ENCODE results near the gene SNAI1. TPM values are rescaled to one million over a fixed set of nuclear protein-coding genes. Genes with fewer than 3 reads are reported as not detected.

SNAI1 gene
- total and polyA plus RNA-seq, 2 donors (not counting 3 experiments of a cell fraction or from before 2014, with no cell fraction given): 10.8 to 13.4 TPM

DNA sequence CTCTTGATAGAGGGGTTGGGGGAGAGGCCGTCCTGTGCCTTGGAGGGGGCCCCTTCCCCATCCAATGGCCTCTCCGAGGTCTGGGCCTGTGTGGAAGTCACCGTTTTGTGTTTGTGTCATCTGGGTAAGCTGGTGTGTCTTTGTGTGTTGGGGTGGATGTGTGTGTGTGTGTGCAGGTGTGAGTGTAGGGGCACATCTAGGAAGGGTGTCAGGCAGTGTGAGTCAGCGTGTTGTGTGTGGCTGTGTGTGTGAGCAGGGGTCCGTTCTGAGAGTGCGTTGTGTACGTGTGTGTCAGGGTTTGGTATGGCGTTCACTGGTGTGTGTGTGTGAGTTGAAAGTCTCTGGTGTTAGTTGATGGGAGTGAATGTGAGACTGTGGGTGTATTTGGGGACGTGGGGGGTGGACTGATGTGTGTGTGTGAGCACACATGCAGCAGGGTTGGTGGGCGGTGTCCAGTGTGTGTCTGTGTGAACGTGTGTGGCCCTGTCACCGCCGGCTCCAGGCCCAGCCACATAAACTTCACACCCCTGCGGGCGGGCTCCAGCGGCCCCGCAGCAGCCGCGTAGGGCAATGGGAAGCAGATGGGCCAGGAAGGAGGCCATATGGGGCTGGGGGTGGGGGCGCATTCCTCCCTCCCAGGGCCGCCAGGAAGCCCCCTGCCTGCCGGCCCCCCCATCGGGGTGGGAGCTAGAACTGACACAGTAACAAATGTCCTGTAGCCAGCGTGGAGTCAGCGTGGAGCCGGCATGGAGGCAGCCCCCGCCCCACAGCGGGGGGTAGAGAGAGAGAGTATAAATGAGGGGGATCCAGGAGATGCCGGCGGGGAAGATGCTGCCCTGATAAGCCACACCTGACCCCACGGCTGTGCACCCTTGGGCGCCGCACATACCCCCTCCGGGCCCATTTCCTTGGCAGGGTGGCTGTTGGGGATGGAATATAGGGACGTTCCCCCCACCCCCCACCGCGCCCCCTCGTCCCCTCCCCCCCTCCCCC is 32.1 kb downstream of the SNAI1 start:
- peaks cover 13% of the 10 kb centered on the region for H3K4me1 ChIP-seq (ENCODE audit: control insufficient read depth, extremely low read depth, insufficient read depth, low read length)
- no peaks in the 10 kb centered on the region for H3K9me1 ChIP-seq (replicated peaks; ENCODE audit: control insufficient read depth, extremely low read depth, insufficient read depth, low read length)
- intact Hi-C loops (cut with micrococcal nuclease): no loop called here
- H2AFZ ChIP-seq (ENCODE audit: low read depth, low read length): no peak overlapping the region
- POLR2A ChIA-PET: no interaction called here
- no peak overlapping the region for H3K4me2 ChIP-seq (ENCODE audit: insufficient read depth, low read length)
- no peaks in the 10 kb centered on the region for H3K9me3 ChIP-seq (replicated peaks; ENCODE audit: control insufficient read depth, insufficient read depth, low read length)
- no peak overlapping the region for H3K27ac ChIP-seq (ENCODE audit: insufficient read depth, low read depth, low read length)
- H3K27me3 ChIP-seq (ENCODE audit: control insufficient read depth in 2 of 2, insufficient read depth in 2 of 2, low read length in 2 of 2): no peaks in the 10 kb centered on the region
- H4K20me1 ChIP-seq (replicated peaks; ENCODE audit: control insufficient read depth, extremely low read depth, insufficient read depth, low read length): no peaks in the 10 kb centered on the region
- no peaks in the 10 kb centered on the region for H3K79me2 ChIP-seq (ENCODE audit: control insufficient read depth, insufficient read depth, low read length)
- no peaks in the 10 kb centered on the region for H3K36me3 ChIP-seq (ENCODE audit: control insufficient read depth in 2 of 2, extremely low read depth in 1 of 2, insufficient read depth in 2 of 2, low read length in 2 of 2)
- FAIRE-seq (no peak), DNase-seq (ENCODE audit: low read depth, low spot score) (no peak)
- CTCF ChIA-PET: interaction anchor here (2.5 to 2.9 kb wide), 2 partner anchors 12 to 56 kb away, joined by 10 to 16 read pairs; no protein-coding TSS in a partner anchor
- no peak overlapping the region for H3K9ac ChIP-seq (replicated peaks; ENCODE audit: extremely low read depth, insufficient read depth, low read length)
- BruUV-seq (replicated peaks): no TSS peak
- H3K4me3 ChIP-seq (replicated peaks in 1 of 3; ENCODE audit: insufficient read depth in 1 of 3, low read depth in 1 of 3, low read length in 3 of 3): no peak overlapping the region
- dilution Hi-C loops (cut with MboI; ENCODE audit: extremely low pct_ligation_motif_present, low sequenced_read_pairs): no loop called here
- TF ChIP-seq FOS (IDR thresholded peaks at IDR 0.05; ENCODE audit: borderline replicate concordance, insufficient read depth, low read length): no peak

DNA sequence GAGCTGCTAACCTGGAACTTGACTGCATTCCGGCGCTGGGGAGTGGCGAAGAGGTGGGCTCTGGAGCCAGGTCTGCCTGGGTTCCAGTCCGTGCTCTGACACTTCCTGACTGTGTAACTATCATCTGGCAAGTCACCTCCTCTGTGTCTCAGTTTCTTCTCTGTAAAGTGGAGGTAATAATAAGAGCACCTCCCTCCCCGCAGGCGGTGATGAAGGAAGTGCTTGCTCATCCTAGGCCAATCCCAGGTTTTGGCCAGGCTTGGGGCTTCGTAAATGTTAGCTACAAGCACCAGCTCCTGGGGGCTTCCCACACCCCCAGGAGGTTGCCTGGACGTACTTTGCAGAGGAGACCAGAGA is 32.8 kb downstream of the SNAI1 start:
- ChIA-PET POLR2A (no interaction called here), CTCF (interaction anchor here (1.3 kb wide), 1 partner anchor 36 kb away, joined by 5 read pairs; no protein-coding TSS in a partner anchor)
- no peaks in the 10 kb centered on the region for H4K20me1 ChIP-seq (replicated peaks; ENCODE audit: control insufficient read depth, extremely low read depth, insufficient read depth, low read length)
- H3K27me3 ChIP-seq (ENCODE audit: control insufficient read depth in 2 of 2, insufficient read depth in 2 of 2, low read length in 2 of 2): no peaks in the 10 kb centered on the region
- no peak overlapping the region for H2AFZ ChIP-seq (ENCODE audit: low read depth, low read length)
- BruUV-seq (replicated peaks): no TSS peak
- H3K4me2 ChIP-seq (ENCODE audit: insufficient read depth, low read length): no peak overlapping the region
- dilution Hi-C loops (cut with MboI; ENCODE audit: extremely low pct_ligation_motif_present, low sequenced_read_pairs): no loop called here
- H3K36me3 ChIP-seq (ENCODE audit: control insufficient read depth in 2 of 2, extremely low read depth in 1 of 2, insufficient read depth in 2 of 2, low read length in 2 of 2): no peaks in the 10 kb centered on the region
- H3K4me3 ChIP-seq (replicated peaks in 1 of 3; ENCODE audit: insufficient read depth in 1 of 3, low read depth in 1 of 3, low read length in 3 of 3): no peak overlapping the region
- H3K4me1 ChIP-seq (ENCODE audit: control insufficient read depth, extremely low read depth, insufficient read depth, low read length): peaks cover 20% of the 10 kb centered on the region
- no peak overlapping the region for H3K9ac ChIP-seq (replicated peaks; ENCODE audit: extremely low read depth, insufficient read depth, low read length)
- TF ChIP-seq POLR2AphosphoS5 (IDR thresholded peaks at IDR 0.05; ENCODE audit: insufficient read depth, low read depth, low read length) (no peak), POLR2A (IDR thresholded peaks at IDR 0.05; ENCODE audit: low read depth, low read length) (no peak), EZH2 (IDR thresholded peaks at IDR 0.05; ENCODE audit: borderline replicate concordance, low read depth, low read length, severe bottlenecking) (no peak), MAX (IDR thresholded peaks at IDR 0.05; ENCODE audit: insufficient read depth, insufficient read length) (no peak), GATA2 (IDR thresholded peaks at IDR 0.05; ENCODE audit: insufficient read depth, insufficient read length, low read depth, low read length) (no peak), CTCF (IDR thresholded peaks at IDR 0.05; ENCODE audit: extremely low read depth in 1 of 2, insufficient read depth in 1 of 2, low read depth in 1 of 2, low read length in 2 of 2) (no peak), MYC (IDR thresholded peaks at IDR 0.05; ENCODE audit: low read depth, low read length) (no peak), JUN (IDR thresholded peaks at IDR 0.05; ENCODE audit: borderline replicate concordance, insufficient read depth, insufficient read length, low read depth) (no peak), FOS (IDR thresholded peaks at IDR 0.05; ENCODE audit: borderline replicate concordance, insufficient read depth, low read length) (no peak)
- no peak for FAIRE-seq
- no peak for DNase-seq (ENCODE audit: low read depth, low spot score)
- no peak overlapping the region for H3K27ac ChIP-seq (ENCODE audit: insufficient read depth, low read depth, low read length)
- no peaks in the 10 kb centered on the region for H3K9me1 ChIP-seq (replicated peaks; ENCODE audit: control insufficient read depth, extremely low read depth, insufficient read depth, low read length)
- H3K9me3 ChIP-seq (replicated peaks; ENCODE audit: control insufficient read depth, insufficient read depth, low read length): no peaks in the 10 kb centered on the region
- H3K79me2 ChIP-seq (ENCODE audit: control insufficient read depth, insufficient read depth, low read length): no peaks in the 10 kb centered on the region
- intact Hi-C loops (cut with micrococcal nuclease): no loop called here
